ENCODE data around the gene LASP1.

LASP1 gene

DNA sequence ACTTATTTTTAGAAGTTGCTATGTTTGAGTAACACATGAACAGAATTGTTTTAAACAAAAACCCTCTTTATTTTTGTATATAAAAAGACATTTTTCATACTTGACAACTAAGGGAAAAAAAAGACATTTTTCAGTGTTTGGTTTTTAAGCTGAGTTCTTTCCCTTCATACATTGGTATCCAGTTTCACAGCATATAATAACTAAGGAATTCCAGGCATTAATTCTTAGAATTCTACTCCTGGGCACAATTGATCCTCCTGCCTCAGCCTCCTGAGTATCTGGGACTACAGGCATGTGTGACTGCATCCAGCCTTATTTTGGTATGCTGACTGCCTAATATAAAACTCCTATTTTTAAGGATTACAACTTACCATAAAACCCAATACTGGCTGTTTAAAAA is 88.9 kb downstream of the LASP1 start:
- no peaks in the 10 kb centered on the region for H3K27me3 ChIP-seq (replicated peaks; ENCODE audit: control insufficient read depth, insufficient read depth, low read length, poor library complexity, severe bottlenecking)
- no peak for DNase-seq
- no peaks in the 10 kb centered on the region for H3K9me3 ChIP-seq (ENCODE audit: control insufficient read depth, low read length)
- H3K4me1 ChIP-seq (ENCODE audit: control insufficient read depth, insufficient read depth, low read length, poor library complexity, severe bottlenecking), result no peaks in the 10 kb centered on the region
- H3K27ac ChIP-seq (ENCODE audit: insufficient read depth, low read length, poor library complexity, severe bottlenecking), result no peak overlapping the region
- no peak overlapping the region for H3K4me3 ChIP-seq (ENCODE audit: insufficient read depth, low read depth, low read length, poor library complexity, severe bottlenecking)
- no peaks in the 10 kb centered on the region for H3K36me3 ChIP-seq (ENCODE audit: control insufficient read depth, insufficient read depth, low read length)

DNA sequence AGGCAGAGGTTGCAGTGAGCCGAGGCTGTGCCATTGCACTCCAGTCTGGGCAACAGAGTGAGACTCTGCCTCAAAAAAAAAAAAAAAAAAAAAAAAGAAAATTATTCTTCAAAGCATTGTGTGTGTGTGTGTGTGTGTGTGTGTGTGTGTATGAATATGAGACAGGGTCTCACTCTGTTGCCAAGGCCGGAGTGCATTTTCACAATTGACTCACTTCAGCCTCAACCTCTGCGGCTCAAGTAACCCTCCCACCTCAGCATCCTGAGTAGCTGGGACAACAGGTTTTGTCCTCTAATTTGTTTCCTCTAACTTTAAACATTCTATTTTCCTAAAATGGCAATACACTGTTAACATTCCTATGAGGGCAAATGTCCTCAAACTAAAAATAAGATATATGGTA is 89.7 kb downstream of the LASP1 start:
- Histone ChIP-seq H3K4me1 (ENCODE audit: control insufficient read depth, insufficient read depth, low read length, poor library complexity, severe bottlenecking) (no peaks in the 10 kb centered on the region), H3K36me3 (ENCODE audit: control insufficient read depth, insufficient read depth, low read length) (no peaks in the 10 kb centered on the region), H3K9me3 (ENCODE audit: control insufficient read depth, low read length) (no peaks in the 10 kb centered on the region), H3K27me3 (replicated peaks; ENCODE audit: control insufficient read depth, insufficient read depth, low read length, poor library complexity, severe bottlenecking) (no peaks in the 10 kb centered on the region), H3K27ac (ENCODE audit: insufficient read depth, low read length, poor library complexity, severe bottlenecking) (no peak overlapping the region), H3K4me3 (ENCODE audit: insufficient read depth, low read depth, low read length, poor library complexity, severe bottlenecking) (no peak overlapping the region)
- DNase-seq, result no peak

DNA sequence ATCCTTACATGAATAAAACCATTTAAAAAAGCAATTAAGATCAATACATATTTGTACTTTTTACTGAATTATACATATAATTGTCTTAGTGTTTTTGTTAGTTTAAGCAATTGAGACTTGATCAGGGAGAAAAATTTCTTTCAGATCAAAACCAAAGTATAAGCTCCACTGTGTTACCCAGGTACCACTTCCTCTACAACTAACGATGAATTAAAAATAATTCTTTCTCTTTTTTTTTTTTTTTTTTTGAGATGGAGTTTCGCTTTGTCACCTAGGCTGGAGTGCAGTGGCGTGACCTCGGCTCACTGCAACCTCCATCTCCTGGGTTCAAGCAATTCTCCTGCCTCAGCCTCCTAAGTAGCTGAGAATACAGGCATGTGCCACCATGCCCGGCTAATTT is 90.5 kb downstream of the LASP1 start:
- no peaks in the 10 kb centered on the region for H3K9me3 ChIP-seq (ENCODE audit: control insufficient read depth, low read length)
- no peaks in the 10 kb centered on the region for H3K27me3 ChIP-seq (replicated peaks; ENCODE audit: control insufficient read depth, insufficient read depth, low read length, poor library complexity, severe bottlenecking)
- H3K4me3 ChIP-seq (ENCODE audit: insufficient read depth, low read depth, low read length, poor library complexity, severe bottlenecking), result no peak overlapping the region
- H3K27ac ChIP-seq (ENCODE audit: insufficient read depth, low read length, poor library complexity, severe bottlenecking), result no peak overlapping the region
- H3K36me3 ChIP-seq (ENCODE audit: control insufficient read depth, insufficient read depth, low read length), result no peaks in the 10 kb centered on the region
- H3K4me1 ChIP-seq (ENCODE audit: control insufficient read depth, insufficient read depth, low read length, poor library complexity, severe bottlenecking), result no peaks in the 10 kb centered on the region
- DNase-seq, result no peak

DNA sequence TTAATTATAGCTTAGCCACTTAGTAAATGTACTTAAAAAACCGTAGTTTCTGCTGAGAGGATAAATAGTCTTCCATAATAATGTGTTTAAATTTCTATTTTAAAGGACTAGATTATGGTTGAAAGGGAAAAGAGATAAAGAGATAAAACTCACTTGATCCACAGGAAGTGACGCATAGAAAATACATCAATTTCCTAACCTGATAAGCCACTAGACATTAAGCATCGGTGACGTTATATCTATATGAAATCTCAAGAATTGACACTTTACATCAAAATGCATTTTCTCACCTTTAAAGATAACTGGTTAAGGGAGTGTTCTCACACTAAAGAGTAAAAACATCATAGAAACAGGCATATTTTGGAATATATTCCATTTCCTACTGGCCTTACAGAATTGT is 91.6 kb downstream of the LASP1 start:
- H3K36me3 ChIP-seq (ENCODE audit: control insufficient read depth, insufficient read depth, low read length), result no peaks in the 10 kb centered on the region

GRCh38 chr17:38967290-38967738 is 97.5 kb downstream of the LASP1 start, which contains the start of gene FBXO47:
FBXO47 (minus strand) TSS chr17:38967403; CDS start chr17:38963025, 4,378 bp downstream.
- Histone ChIP-seq H3K4me3 (ENCODE audit: insufficient read depth, low read depth, low read length, poor library complexity, severe bottlenecking) (peak within 1 kb of the TSS; percentile 31), H3K9me3 (ENCODE audit: control insufficient read depth, low read length) (no peaks in the 10 kb centered on the region), H3K27ac (ENCODE audit: insufficient read depth, low read length, poor library complexity, severe bottlenecking) (peak within 1 kb of the TSS; percentile 42), H3K27me3 (replicated peaks; ENCODE audit: control insufficient read depth, insufficient read depth, low read length, poor library complexity, severe bottlenecking) (no peaks in the 10 kb centered on the region), H3K36me3 (ENCODE audit: control insufficient read depth, insufficient read depth, low read length) (no peaks in the 10 kb centered on the region), H3K4me1 (ENCODE audit: control insufficient read depth, insufficient read depth, low read length, poor library complexity, severe bottlenecking) (peaks cover 5% of the 10 kb centered on the region)
- DNase-seq, result peak; percentile 58 to 76 (median 64)

More for the DNA sequence above, 91.6 kb downstream of the LASP1 start:
- Histone ChIP-seq H3K4me3 (ENCODE audit: insufficient read depth, low read depth, low read length, poor library complexity, severe bottlenecking) (no peak overlapping the region), H3K27me3 (replicated peaks; ENCODE audit: control insufficient read depth, insufficient read depth, low read length, poor library complexity, severe bottlenecking) (no peaks in the 10 kb centered on the region), H3K4me1 (ENCODE audit: control insufficient read depth, insufficient read depth, low read length, poor library complexity, severe bottlenecking) (no peaks in the 10 kb centered on the region), H3K9me3 (ENCODE audit: control insufficient read depth, low read length) (no peaks in the 10 kb centered on the region), H3K27ac (ENCODE audit: insufficient read depth, low read length, poor library complexity, severe bottlenecking) (no peak overlapping the region)
- DNase-seq, result no peak

GRCh38 chr17:38969281-38969680 is 99.4 kb downstream of the LASP1 start:
- H3K27ac ChIP-seq (ENCODE audit: insufficient read depth, low read length, poor library complexity, severe bottlenecking), result no peak overlapping the region
- H3K36me3 ChIP-seq (ENCODE audit: control insufficient read depth, insufficient read depth, low read length), result no peaks in the 10 kb centered on the region
- H3K9me3 ChIP-seq (ENCODE audit: control insufficient read depth, low read length), result no peaks in the 10 kb centered on the region
- no peak overlapping the region for H3K4me3 ChIP-seq (ENCODE audit: insufficient read depth, low read depth, low read length, poor library complexity, severe bottlenecking)
- H3K4me1 ChIP-seq (ENCODE audit: control insufficient read depth, insufficient read depth, low read length, poor library complexity, severe bottlenecking), result peaks cover 5% of the 10 kb centered on the region
- H3K27me3 ChIP-seq (replicated peaks; ENCODE audit: control insufficient read depth, insufficient read depth, low read length, poor library complexity, severe bottlenecking), result no peaks in the 10 kb centered on the region
- DNase-seq, result no peak

- Histone ChIP-seq H3K4me3 (ENCODE audit: insufficient read depth, low read depth, low read length, poor library complexity, severe bottlenecking) (no peak overlapping the region), H3K27ac (ENCODE audit: insufficient read depth, low read length, poor library complexity, severe bottlenecking) (no peak overlapping the region), H3K4me1 (ENCODE audit: control insufficient read depth, insufficient read depth, low read length, poor library complexity, severe bottlenecking) (peaks cover 5% of the 10 kb centered on the region), H3K36me3 (ENCODE audit: control insufficient read depth, insufficient read depth, low read length) (no peaks in the 10 kb centered on the region), H3K27me3 (replicated peaks; ENCODE audit: control insufficient read depth, insufficient read depth, low read length, poor library complexity, severe bottlenecking) (no peaks in the 10 kb centered on the region), H3K9me3 (ENCODE audit: control insufficient read depth, low read length) (no peaks in the 10 kb centered on the region)
- DNase-seq, result no peak
Measured at GRCh38 chr17:38970128-38970527, 100.3 kb downstream of the LASP1 start.

- Histone ChIP-seq H3K4me3 (ENCODE audit: insufficient read depth, low read depth, low read length, poor library complexity, severe bottlenecking) (no peak overlapping the region), H3K36me3 (ENCODE audit: control insufficient read depth, insufficient read depth, low read length) (no peaks in the 10 kb centered on the region), H3K4me1 (ENCODE audit: control insufficient read depth, insufficient read depth, low read length, poor library complexity, severe bottlenecking) (peaks cover 5% of the 10 kb centered on the region), H3K9me3 (ENCODE audit: control insufficient read depth, low read length) (no peaks in the 10 kb centered on the region), H3K27me3 (replicated peaks; ENCODE audit: control insufficient read depth, insufficient read depth, low read length, poor library complexity, severe bottlenecking) (no peaks in the 10 kb centered on the region), H3K27ac (ENCODE audit: insufficient read depth, low read length, poor library complexity, severe bottlenecking) (no peak overlapping the region)
- DNase-seq, result no peak
Measured at GRCh38 chr17:38970804-38971203, 100.9 kb downstream of the LASP1 start.
